K562 (cell line): Measurements from ENCODE around the gene ERGIC1. TPM values are rescaled to one million over a fixed set of nuclear protein-coding genes. Genes with fewer than 3 reads are reported as not detected.

Experiments
- ATAC-seq: fragments of 200-7000 bp; cut with Tn5 transposase; 3 replicates; pipeline ENCODE4 v1.9.1; 2020; ENCODE audit warnings: moderate library complexity
- BruUV-seq: library from RNA; stranded (reverse); fragments of 400-500 nt; replicated peaks from 2 replicates; lab custom pipeline; 2021; lab: Mats Ljungman, UMichigan
- CTCF ChIA-PET: fragments of 300-600 bp; formaldehyde crosslinking; extraction: SDS; loops from one replicate; lab custom pipeline; 2021; ENCODE audit warnings: low intra/inter-chr PET ratio; lab: Yijun Ruan, JAX
- POLR2A ChIA-PET: fragments of 300-600, 350-650 bp; sonication (Branson Sonifier 250); formaldehyde crosslinking; extraction: SDS; loops from one replicate; lab custom pipeline; 2021; ENCODE audit warnings: antibody characterized with exemption, inconsistent platforms; lab: Yijun Ruan, JAX
- DNase-seq, 4 experiments: peaks; one replicate each; pipeline versions ENCODE4 v3.0.0 to v3.0.0-alpha.2; 2011 to 2018; ENCODE audit warnings: low spot score in 3 of 4, mixed read lengths in 3 of 4; ENCODE audit errors: extremely low read depth in 1 of 4
- FAIRE-seq: peaks from 2 replicates; lab custom pipeline; 2011; peaks lifted over from hg19 to GRCh38; lab: Jason Lieb, UNC
- H2AFZ ChIP-seq: 2 replicates; pipeline ENCODE4 v1.6.0; 2011; ENCODE audit warnings: low read depth, low read length, control low read depth, inconsistent platforms
- H3K27ac ChIP-seq: fragments of 200-600 bp; 3 replicates; pipeline ENCODE4 v1.8.0; 2011; ENCODE audit warnings: low read depth, mild to moderate bottlenecking, control low read depth, inconsistent platforms, low read length, moderate library complexity, mixed read lengths; ENCODE audit errors: extremely low read depth
- H3K27me3 ChIP-seq, 2 experiments: fragments of 300-600 bp in 1 of 2; 2 replicates in 1 of 2; 3 replicates in 1 of 2; pipeline versions ENCODE4 v1.6.0 to v1.8.0; 2011; ENCODE audit warnings: inconsistent platforms in 2 of 2, low read length in 2 of 2, mild to moderate bottlenecking in 1 of 2, mixed read lengths in 1 of 2, moderate library complexity in 1 of 2; ENCODE audit not compliant: control insufficient read depth in 2 of 2, insufficient read depth in 2 of 2
- H3K36me3 ChIP-seq: fragments of 300-600 bp; 3 replicates; pipeline ENCODE4 v1.8.0; 2011; ENCODE audit warnings: mild to moderate bottlenecking, low read length, inconsistent platforms; ENCODE audit not compliant: control insufficient read depth, insufficient read depth
- H3K4me1 ChIP-seq, 2 experiments: fragments of 200-600 bp in 1 of 2; replicated peaks in 1 of 2; 2 replicates in 1 of 2; 3 replicates in 1 of 2; pipeline versions ENCODE4 v1.5.1 to v1.8.0; 2011; ENCODE audit warnings: inconsistent platforms in 2 of 2, low read length in 2 of 2, mild to moderate bottlenecking in 1 of 2, mixed read lengths in 1 of 2, moderate library complexity in 1 of 2; ENCODE audit not compliant: control insufficient read depth in 2 of 2, insufficient read depth in 2 of 2
- H3K4me2 ChIP-seq: 2 replicates; pipeline ENCODE4 v1.6.1; 2011; ENCODE audit warnings: low read length, control low read depth, inconsistent platforms, mixed read lengths; ENCODE audit not compliant: insufficient read depth
- H3K4me3 ChIP-seq: fragments of 200-600 bp; sonication (generic), shearing (Covaris generic); 2 replicates; pipeline ENCODE4 v1.5.1; 2016; ENCODE audit warnings: control low read depth, inconsistent platforms
- H3K79me2 ChIP-seq: fragments of 200-600 bp; 3 replicates; pipeline ENCODE4 v1.8.0; 2011; ENCODE audit warnings: low read length, inconsistent platforms; ENCODE audit not compliant: control insufficient read depth, insufficient read depth
- H3K9ac ChIP-seq, 2 experiments: 2 replicates each; pipeline versions ENCODE4 v1.6.0 to v1.6.1; 2011; ENCODE audit warnings: low read depth in 2 of 2, low read length in 2 of 2, control low read depth in 1 of 2, inconsistent platforms in 1 of 2, mild to moderate bottlenecking in 1 of 2, mixed read lengths in 1 of 2; ENCODE audit not compliant: insufficient read depth in 1 of 2
- H3K9me1 ChIP-seq: one replicate; pipeline ENCODE4 v1.6.0; 2011; ENCODE audit warnings: inconsistent platforms, mild to moderate bottlenecking, low read length, moderate library complexity; ENCODE audit not compliant: control insufficient read depth, insufficient read depth
- H3K9me3 ChIP-seq: replicated peaks from 2 replicates; pipeline ENCODE4 v1.5.1; 2011; ENCODE audit warnings: low read depth, low read length, inconsistent platforms; ENCODE audit not compliant: control insufficient read depth, insufficient read depth
- H4K20me1 ChIP-seq: replicated peaks from 2 replicates; pipeline ENCODE4 v1.6.1; 2011; ENCODE audit warnings: low read length, inconsistent platforms, mixed read lengths; ENCODE audit not compliant: control insufficient read depth, insufficient read depth
- CSDE1 ChIP-seq, 2 experiments: fragments of 450-650 bp; IDR thresholded peaks; 2 replicates each; pipeline ENCODE4 v1.6.1; 2016; ENCODE audit warnings: mild to moderate bottlenecking in 1 of 2
- GATAD2A ChIP-seq: fragments of 450-650 bp; IDR thresholded peaks from 2 replicates; pipeline ENCODE4 v1.6.1; 2017
- MAX ChIP-seq: sonication (generic); formaldehyde crosslinking; IDR thresholded peaks from 2 replicates; pipeline ENCODE4 v1.9.0; 2022; ENCODE audit warnings: mild to moderate bottlenecking, missing genetic modification reagents
- RFX1 ChIP-seq: fragments of 450-650 bp; IDR thresholded peaks from 2 replicates; pipeline ENCODE4 v1.6.1; 2016; ENCODE audit warnings: mild to moderate bottlenecking, moderate library complexity
- WGBS: fragments of 100-300 bp; shearing (Covaris generic); methylation state at CpG from one replicate; pipeline ENCODE4 v1.1.6; 2016; ENCODE audit warnings: low coverage, mixed read lengths; ENCODE audit not compliant: insufficient coverage; ENCODE audit errors: missing lambda C conversion rate; 5-methylcytosine and 5-hydroxymethylcytosine counted together
- in situ Hi-C: fragments of 300-500 bp; cut with MboI; formaldehyde crosslinking; loops from 4 replicates; pipeline ENCODE4 v1.15.0; 2018; ENCODE audit warnings: inconsistent platforms, mixed read lengths
- intact Hi-C: fragments of 100-400 bp; cut with micrococcal nuclease; formaldehyde crosslinking; loops from 2 replicates; pipeline ENCODE4 v1.14.2; 2022
- polyA plus RNA-seq, 8 experiments: library from polyadenylated mRNA; depleted of rRNA in 4 of 8; stranded (reverse) in 5 of 8; unstranded in 3 of 8; fragments of >200 nt; fragmentation: Nextera tagmentation in 2 of 8; fragmentation: Illumina TruSeq in 1 of 8; extraction: Ambion mirVana in 2 of 8; extraction: Trizol in 1 of 8; gene quantifications; 2 replicates each; pipeline versions ENCODE4 v1.2.1 to v1.2.3, GENCODE V29; 2011 to 2014; ENCODE audit warnings: inconsistent platforms in 1 of 8, missing spikeins in 1 of 8
- total RNA-seq, 7 experiments: library from RNA; depleted of rRNA in 6 of 7; stranded (reverse); fragments of >200 nt in 6 of 7; fragmentation: Illumina TruSeq in 2 of 7; extraction: Trizol in 2 of 7; gene quantifications; 2 replicates each; pipeline versions ENCODE4 v1.2.1 to v1.2.3, GENCODE V29; 2011 to 2021; ENCODE audit warnings: low replicate concordance in 1 of 7

Gene ERGIC1
- total and polyA plus RNA-seq, 9 of the 15 experiments (the other 6 are each of a cell fraction or from before 2014, with no cell fraction given): 5.5 to 68.4 (median 36.4) TPM

- ATAC-seq: no peak
Measured at GRCh38 chr5:172939611-172940267, 105.7 kb downstream of the ERGIC1 start.

More at GRCh38 chr5:172939611-172940267, 105.7 kb downstream of the ERGIC1 start:
- H3K9me3 ChIP-seq: no peaks in the 10 kb centered on the region
- no peaks in the 10 kb centered on the region for H3K9me1 ChIP-seq
- H3K4me1 ChIP-seq: peaks cover 7 to 12% of the 10 kb centered on the region in 2 experiments
- intact Hi-C loops (loop anchor here (5.0 to 10.0 kb wide), 2 partner anchors 343 to 465 kb away; no protein-coding TSS in a partner anchor), in situ Hi-C loops (loop anchor here (10.0 kb wide), 1 partner anchor 455 kb away; no protein-coding TSS in a partner anchor)
- 85% methylated on average over 16 of the region's 16 CpGs for WGBS
- no TSS peak for BruUV-seq
- H3K27ac ChIP-seq: no peak overlapping the region
- ChIA-PET POLR2A (interaction anchor here (0.5 to 2.0 kb wide), 6 partner anchors 12 to 251 kb away, joined by 3 to 6 read pairs (median 3); no protein-coding TSS in a partner anchor), CTCF (interaction anchor here (0.9 to 1.0 kb wide), 2 partner anchors 18 to 223 kb away, joined by 4 read pairs; no protein-coding TSS in a partner anchor)
- no peak overlapping the region for H3K4me3 ChIP-seq
- TF ChIP-seq MAX (CRISPR knock-in tag) (0 out of 2 replicates have a peak, but pooled peaks have one; percentile 26), RFX1 (peak; percentile 92), CSDE1 (IDR thresholded peaks at IDR 0.05) (0 out of 4 replicates have a peak, but pooled peaks of 1 of the 2 experiments have one; percentile 24), GATAD2A (no peak)
- no peak overlapping the region for H2AFZ ChIP-seq
- peak overlapping the region in 1 of 2 experiments; percentile 65; a peak in 1 of 4 replicates for H3K9ac ChIP-seq
- DNase-seq (no peak), FAIRE-seq (no peak)
- H3K4me2 ChIP-seq: no peak overlapping the region
- H3K27me3 ChIP-seq: no peaks in the 10 kb centered on the region
- H4K20me1 ChIP-seq: no peaks in the 10 kb centered on the region
- no peaks in the 10 kb centered on the region for H3K79me2 ChIP-seq
- H3K36me3 ChIP-seq: peaks cover 10% of the 10 kb centered on the region; the same call in 1 of the 3 replicates
